Activated effector memory CD4-positive, alpha-beta T cell treated with Interleukin-2 at 50 U/mL for 16 hours (primary cell): Measurements from ENCODE around the gene PLCB1.

Experiments
- DNase-seq: peaks from one replicate; pipeline ENCODE4 v3.0.0-alpha.2; 2020

PLCB1 gene

GRCh38 chr20:8215361-8215781 lies 83.3 kb downstream of the PLCB1 start:
- no peak for DNase-seq

- DNase-seq = no peak
Measured at GRCh38 chr20:8216375-8217200, 84.5 kb downstream of the PLCB1 start.

DNA sequence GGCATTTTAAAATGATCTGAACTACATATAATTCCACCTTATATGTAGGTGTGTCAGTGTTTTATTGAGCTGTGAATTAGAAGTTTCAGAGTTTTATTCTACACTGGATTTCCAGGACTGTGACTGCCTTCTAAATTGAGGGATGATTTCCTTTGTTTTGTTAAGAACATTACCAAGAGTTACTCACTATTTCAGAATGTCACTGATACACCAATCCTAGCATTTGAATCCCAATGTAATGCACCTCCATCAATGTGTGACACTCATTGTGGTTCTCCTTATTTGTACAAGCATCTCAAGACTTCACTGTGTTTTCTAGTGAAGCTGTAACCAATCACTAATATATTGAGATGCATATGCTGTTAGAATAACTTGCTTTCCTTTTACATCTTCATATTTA lies 86.8 kb downstream of the PLCB1 start:
- no peak for DNase-seq

GRCh38 chr20:8219403-8219802 lies 87.3 kb downstream of the PLCB1 start:
- DNase-seq = no peak

DNA sequence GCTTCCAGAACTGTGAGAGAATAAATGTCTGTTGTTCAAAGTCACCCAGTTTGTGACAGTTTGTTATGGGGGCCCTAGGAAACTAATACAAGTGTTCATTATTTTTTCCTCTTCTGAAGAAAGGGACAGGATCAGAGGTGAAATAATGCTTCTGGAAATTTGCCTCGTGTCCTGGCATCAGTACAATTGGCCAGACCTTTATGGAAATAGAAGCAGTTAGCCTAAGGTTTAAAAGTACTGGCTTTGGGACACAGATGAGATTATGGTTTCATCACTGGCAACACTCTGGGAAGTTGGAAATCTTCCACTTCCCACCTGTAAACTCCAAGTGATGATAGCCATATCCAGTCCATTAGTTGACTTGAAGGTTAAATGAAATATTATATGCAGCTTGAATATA lies 88.7 kb downstream of the PLCB1 start:
- no peak for DNase-seq

- no peak for DNase-seq
Measured at GRCh38 chr20:8221887-8222419, 89.9 kb downstream of the PLCB1 start.

DNA sequence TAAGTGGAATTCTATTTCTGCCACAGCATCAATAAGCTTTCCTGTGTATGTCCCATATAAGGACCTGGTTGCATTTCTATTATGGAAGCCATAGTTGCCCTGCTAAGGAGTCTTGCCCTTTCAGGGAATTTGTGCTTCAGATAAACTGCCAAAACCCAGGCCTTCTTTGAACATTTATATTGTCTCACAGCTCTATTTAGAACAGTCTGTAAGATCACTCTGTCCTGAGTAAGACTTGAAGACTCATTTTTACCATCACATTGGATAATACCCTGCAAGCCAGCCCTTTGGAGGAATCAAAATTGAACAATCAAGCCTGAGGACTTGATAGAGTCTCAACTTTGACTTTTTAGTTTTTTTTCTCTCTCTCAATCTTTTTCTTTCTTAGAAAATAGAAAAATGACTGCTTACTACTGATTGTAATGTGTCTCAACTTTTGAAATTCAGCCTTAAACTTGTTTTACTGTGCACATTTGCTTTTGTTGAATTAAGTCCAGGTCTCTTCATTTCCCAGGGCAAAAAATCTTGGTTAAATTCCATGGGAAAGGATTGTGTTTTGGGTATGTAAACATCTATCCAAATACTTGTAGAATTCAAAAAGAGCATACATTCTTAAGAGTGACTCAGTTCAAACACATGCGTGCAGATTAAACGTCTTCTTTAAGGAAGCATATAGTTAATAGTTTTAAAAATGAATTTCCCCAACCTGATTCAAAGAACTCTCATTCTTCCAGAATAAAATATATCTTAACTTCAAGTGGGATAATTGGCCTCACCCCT lies 91.2 kb downstream of the PLCB1 start:
- DNase-seq = no peak

- DNase-seq = no peak
Measured at GRCh38 chr20:8225658-8226057, 93.6 kb downstream of the PLCB1 start.

DNA sequence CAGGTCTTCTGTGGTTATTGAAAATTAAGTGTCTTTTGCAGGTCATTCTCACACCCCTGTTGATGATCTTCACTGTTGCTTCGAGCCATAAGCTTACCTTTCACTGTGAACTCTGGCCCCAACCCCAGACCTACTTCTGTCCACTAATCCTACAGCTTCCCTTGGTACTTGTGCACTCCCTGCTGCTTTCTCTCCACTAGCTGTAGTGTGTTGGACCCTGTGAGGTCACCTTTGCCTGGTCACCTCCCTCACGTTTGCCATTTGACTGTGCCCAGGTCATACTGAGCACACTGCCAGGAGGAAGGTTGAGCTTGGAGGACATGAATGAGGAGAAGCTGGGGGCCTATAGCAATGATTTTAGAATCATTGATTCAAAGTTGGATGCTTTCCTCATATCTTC lies 94.0 kb downstream of the PLCB1 start:
- DNase-seq = no peak

- no peak for DNase-seq
Measured at GRCh38 chr20:8227293-8227692, 95.2 kb downstream of the PLCB1 start.

DNA sequence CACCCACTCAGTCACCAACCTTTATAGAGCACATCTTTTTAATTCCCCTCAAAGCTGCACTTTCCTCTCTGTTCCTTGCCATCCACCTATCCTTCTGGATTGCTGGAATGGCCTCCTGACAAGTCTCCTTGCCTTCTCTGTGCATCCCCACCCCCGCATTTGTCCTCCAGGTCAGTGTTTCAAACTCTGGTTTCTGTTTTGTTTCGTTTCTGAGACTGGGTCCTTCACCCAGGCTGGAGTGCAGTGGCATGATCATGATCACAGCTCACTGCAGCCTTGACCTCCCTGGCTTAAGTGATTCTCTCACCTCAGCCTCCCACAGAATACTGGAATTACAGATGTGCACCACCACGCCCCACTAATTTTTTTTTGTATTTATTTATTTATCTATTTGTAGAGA lies 96.2 kb downstream of the PLCB1 start:
- DNase-seq = no peak

DNA sequence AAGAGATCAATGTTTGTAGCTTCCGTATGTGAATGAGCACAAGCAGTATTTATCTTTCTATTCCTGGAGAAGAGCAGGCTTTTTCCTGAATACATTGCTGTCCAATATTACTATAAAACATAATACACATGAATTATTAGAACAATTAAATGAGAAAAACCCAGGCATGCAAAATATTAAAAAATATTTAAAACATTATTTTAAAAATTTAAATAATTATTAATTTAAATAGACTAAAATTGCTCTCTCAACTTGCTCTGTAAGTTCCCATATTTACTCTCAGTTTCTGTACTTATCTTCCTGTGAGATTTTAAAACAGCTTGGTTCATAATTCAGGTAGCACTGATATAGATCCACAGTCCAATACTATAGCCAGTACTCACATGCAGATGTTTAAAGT lies 97.0 kb downstream of the PLCB1 start:
- DNase-seq = no peak

GRCh38 chr20:8231038-8231437 lies 99.0 kb downstream of the PLCB1 start:
- DNase-seq = no peak

DNA sequence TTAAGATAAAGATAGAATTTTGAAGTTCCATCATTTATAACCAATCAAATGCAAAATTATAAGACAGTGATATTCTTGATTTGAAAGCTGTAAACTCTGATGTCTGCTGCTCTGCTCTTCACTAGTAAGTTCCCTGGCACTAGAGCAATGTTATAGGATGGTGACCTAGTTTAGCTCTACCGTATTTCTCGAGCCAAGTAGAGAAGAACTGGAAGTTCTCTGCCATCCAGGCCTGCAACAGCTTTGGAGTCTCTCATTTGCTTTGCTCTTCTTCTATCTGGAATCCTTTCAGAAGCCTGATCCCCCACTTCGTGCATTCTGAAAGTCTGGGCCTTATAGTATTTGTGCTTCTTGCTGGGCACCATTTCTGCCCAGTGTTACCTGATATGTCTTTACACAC lies 100.3 kb downstream of the PLCB1 start:
- DNase-seq = no peak

- no peak for DNase-seq
Measured at GRCh38 chr20:8234580-8234979, 102.5 kb downstream of the PLCB1 start.

GRCh38 chr20:8242066-8242465 lies 110.0 kb downstream of the PLCB1 start:
- DNase-seq = no peak

- DNase-seq = no peak
Measured at GRCh38 chr20:8242827-8243724, 111.0 kb downstream of the PLCB1 start.

- no peak for DNase-seq
Measured at GRCh38 chr20:8244637-8245036, 112.6 kb downstream of the PLCB1 start.

- DNase-seq = no peak
Measured at GRCh38 chr20:8246153-8246552, 114.1 kb downstream of the PLCB1 start.

- no peak for DNase-seq
Measured at GRCh38 chr20:8246716-8247115, 114.7 kb downstream of the PLCB1 start.

DNA sequence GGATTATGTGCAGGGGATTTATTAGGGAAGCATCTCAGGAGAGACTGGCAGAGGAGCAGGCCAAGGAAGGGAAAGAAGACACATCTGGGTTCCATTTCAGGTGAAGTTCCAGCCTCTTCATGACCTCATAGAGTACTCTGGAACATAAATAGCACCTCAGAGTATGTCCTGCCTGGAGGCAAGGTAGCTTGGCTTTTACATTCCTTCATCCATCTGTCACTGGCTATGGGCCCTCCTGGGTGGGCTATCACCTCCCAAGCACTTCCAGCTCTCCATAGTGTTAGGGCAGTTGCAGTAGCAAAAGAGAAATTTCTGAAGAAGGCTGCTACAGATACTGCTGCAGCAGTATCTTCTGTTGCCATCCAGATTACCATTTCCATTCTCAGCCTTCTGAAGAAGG lies 116.0 kb downstream of the PLCB1 start:
- no peak for DNase-seq

DNA sequence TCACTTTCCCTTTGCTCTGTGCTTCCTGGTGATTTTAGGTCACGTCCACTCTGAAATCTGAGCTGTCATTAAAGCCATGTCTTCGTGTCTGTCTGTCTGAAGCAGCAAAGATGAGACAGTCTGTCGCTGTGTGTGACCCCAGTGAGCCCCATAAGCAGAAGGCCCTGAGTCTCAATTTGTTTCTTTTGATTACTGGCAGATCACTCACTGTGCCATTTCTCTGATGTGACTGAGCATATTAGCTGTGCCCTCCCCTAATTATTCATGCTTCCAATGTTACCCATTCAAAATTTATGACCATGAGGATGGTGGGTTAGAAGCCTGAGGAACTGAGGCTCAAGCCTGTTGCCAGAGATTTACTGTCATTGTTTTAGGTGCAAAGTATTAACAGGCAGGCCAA lies 117.6 kb downstream of the PLCB1 start:
- no peak for DNase-seq
